SJCRH30 (cell line): ENCODE results near the gene RAPGEFL1. TPM values are rescaled to one million over a fixed set of nuclear protein-coding genes. Genes with fewer than 3 reads are reported as not detected.
"Not testable (repeated sequence)": the region's sequence is repeated elsewhere in the genome, so short reads cannot be mapped to it uniquely, and the experiment has no call there.

ENCODE experiments used
- DNase-seq, 2 experiments: peaks; one replicate each; pipeline ENCODE4 v3.0.0-alpha.2; 2015 to 2020
- H3K27ac ChIP-seq: fragments of 250-450 bp; sonication (Bioruptor Pico); 2 replicates; pipeline ENCODE4 v1.5.1; 2020; ENCODE audit warnings: mild to moderate bottlenecking, moderate library complexity
- H3K27me3 ChIP-seq: fragments of 250-450 bp; sonication (Bioruptor Pico); 2 replicates; pipeline ENCODE4 v1.5.1; 2020; ENCODE audit warnings: mild to moderate bottlenecking, moderate library complexity
- H3K36me3 ChIP-seq: fragments of 250-450 bp; sonication (Bioruptor Pico); 2 replicates; pipeline ENCODE4 v1.5.1; 2020; ENCODE audit warnings: mild to moderate bottlenecking, moderate library complexity
- H3K4me1 ChIP-seq: fragments of 250-450 bp; sonication (Bioruptor Pico); 2 replicates; pipeline ENCODE4 v1.5.1; 2020; ENCODE audit warnings: mild to moderate bottlenecking, moderate library complexity
- H3K4me3 ChIP-seq: fragments of 250-450 bp; sonication (Bioruptor Pico); 2 replicates; pipeline ENCODE4 v1.5.1; 2020; ENCODE audit warnings: mild to moderate bottlenecking, moderate library complexity
- H3K9me3 ChIP-seq: fragments of 250-450 bp; sonication (Bioruptor Pico); replicated peaks from 2 replicates; pipeline ENCODE4 v1.5.1; 2020; ENCODE audit warnings: mild to moderate bottlenecking, moderate library complexity
- total RNA-seq: library from RNA; depleted of rRNA; stranded (reverse); fragments of >200 nt; shearing (Covaris generic); gene quantifications from 2 replicates; pipeline ENCODE4 v1.2.3, GENCODE V29; 2014; rRNA removed

Gene RAPGEFL1, protein sequence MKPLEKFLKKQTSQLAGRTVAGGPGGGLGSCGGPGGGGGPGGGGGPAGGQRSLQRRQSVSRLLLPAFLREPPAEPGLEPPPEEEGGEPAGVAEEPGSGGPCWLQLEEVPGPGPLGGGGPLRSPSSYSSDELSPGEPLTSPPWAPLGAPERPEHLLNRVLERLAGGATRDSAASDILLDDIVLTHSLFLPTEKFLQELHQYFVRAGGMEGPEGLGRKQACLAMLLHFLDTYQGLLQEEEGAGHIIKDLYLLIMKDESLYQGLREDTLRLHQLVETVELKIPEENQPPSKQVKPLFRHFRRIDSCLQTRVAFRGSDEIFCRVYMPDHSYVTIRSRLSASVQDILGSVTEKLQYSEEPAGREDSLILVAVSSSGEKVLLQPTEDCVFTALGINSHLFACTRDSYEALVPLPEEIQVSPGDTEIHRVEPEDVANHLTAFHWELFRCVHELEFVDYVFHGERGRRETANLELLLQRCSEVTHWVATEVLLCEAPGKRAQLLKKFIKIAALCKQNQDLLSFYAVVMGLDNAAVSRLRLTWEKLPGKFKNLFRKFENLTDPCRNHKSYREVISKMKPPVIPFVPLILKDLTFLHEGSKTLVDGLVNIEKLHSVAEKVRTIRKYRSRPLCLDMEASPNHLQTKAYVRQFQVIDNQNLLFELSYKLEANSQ
- total RNA-seq = 1.6 and 2.7 TPM in 2 replicates

DNA sequence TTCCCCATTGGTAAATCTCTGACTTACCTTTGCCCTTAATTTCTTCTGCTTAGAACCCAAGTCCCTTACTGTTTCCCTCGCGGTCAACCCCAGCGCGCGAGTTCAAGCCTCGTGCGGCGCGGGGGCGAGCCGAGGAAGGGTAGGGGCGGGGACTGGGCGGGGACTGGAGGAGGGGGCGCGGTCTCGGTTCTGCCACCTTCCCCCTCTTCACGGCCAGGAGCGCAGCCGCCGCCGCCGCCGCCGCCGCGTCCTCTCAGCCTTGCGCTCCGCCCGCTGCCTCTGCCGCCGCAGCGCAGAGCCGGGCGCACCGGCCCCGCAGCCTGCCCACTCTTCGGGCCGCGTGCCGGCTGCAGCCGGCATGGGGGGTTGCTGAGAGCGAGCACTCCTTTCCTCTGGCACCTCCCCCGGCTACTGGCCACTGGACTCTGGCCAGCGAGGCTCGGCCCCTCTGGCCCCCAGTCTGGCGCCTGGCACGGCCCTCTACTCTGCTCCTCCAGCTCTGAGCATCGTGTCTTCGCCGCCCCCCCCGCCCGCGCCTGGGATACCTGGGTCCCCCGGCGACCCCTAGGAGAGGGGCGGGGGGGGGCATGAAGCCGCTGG lies at the start of gene RAPGEFL1:
RAPGEFL1 (plus strand) TSS at position 196 of the 600 bp plus-strand sequence; CDS start at position 588, 392 bp downstream.
- no peak within 1 kb of the TSS for H3K4me3 ChIP-seq
- H3K27me3 ChIP-seq = no peaks in the 10 kb centered on the region
- H3K9me3 ChIP-seq = no peaks in the 10 kb centered on the region
- no peaks in the 10 kb centered on the region for H3K4me1 ChIP-seq
- no peak for DNase-seq
- peaks cover 22% of the 10 kb centered on the region for H3K36me3 ChIP-seq
- H3K27ac ChIP-seq = no peak within 1 kb of the TSS

DNA sequence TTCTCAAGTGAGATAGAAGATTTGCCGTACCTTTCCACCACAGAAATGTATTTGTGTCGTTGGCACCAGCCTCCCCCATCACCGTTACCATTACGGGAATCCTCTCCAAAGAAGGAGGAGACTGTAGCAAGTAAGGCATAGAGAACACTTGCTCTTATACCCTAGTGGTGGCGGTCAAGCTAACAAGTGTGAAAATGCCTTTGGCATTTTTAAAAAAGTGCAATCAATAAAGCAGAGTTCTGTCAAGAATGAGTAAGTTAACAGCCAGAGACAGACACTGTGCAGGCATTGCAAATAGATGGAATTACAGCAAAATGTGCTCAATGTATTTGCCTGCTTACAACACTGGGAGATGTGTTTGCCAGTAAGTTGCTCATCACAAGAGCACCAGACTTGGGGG lies 47.8 kb upstream of the RAPGEFL1 start:
- no peak for DNase-seq
- Histone ChIP-seq H3K27me3 (no peaks in the 10 kb centered on the region), H3K36me3 (peaks cover 85% of the 10 kb centered on the region), H3K4me3 (no peak overlapping the region), H3K27ac (no peak overlapping the region), H3K9me3 (no peaks in the 10 kb centered on the region), H3K4me1 (no peaks in the 10 kb centered on the region; the same call in 1 of the 2 replicates)

- no peaks in the 10 kb centered on the region for H3K4me1 ChIP-seq
- no peaks in the 10 kb centered on the region for H3K27me3 ChIP-seq
- no peak for DNase-seq
- H3K27ac ChIP-seq = no peak overlapping the region
- no peaks in the 10 kb centered on the region for H3K9me3 ChIP-seq
- peaks cover 90% of the 10 kb centered on the region for H3K36me3 ChIP-seq
- no peak overlapping the region for H3K4me3 ChIP-seq
These were observed 46.8 kb upstream of the RAPGEFL1 start for GRCh38 chr17:40130352-40131042.

GRCh38 chr17:40134184-40134583 lies 43.1 kb upstream of the RAPGEFL1 start:
- no peak overlapping the region for H3K27ac ChIP-seq
- H3K9me3 ChIP-seq = no peaks in the 10 kb centered on the region
- DNase-seq = no peak
- H3K27me3 ChIP-seq = no peaks in the 10 kb centered on the region
- H3K4me3 ChIP-seq = no peak overlapping the region
- peaks cover 79% of the 10 kb centered on the region for H3K36me3 ChIP-seq
- no peaks in the 10 kb centered on the region for H3K4me1 ChIP-seq

GRCh38 chr17:40135817-40136216 lies 41.5 kb upstream of the RAPGEFL1 start:
- no peaks in the 10 kb centered on the region for H3K4me1 ChIP-seq
- peaks cover 63% of the 10 kb centered on the region for H3K36me3 ChIP-seq
- no peaks in the 10 kb centered on the region for H3K9me3 ChIP-seq
- no peak overlapping the region for H3K27ac ChIP-seq
- no peak overlapping the region for H3K4me3 ChIP-seq
- no peaks in the 10 kb centered on the region for H3K27me3 ChIP-seq
- DNase-seq = no peak

GRCh38 chr17:40139566-40140058 lies 37.7 kb upstream of the RAPGEFL1 start:
- Histone ChIP-seq H3K9me3 (no peaks in the 10 kb centered on the region), H3K27me3 (no peaks in the 10 kb centered on the region), H3K27ac (peak overlapping the region; percentile 93; the same call in 1 of the 2 replicates), H3K4me1 (peaks cover 6% of the 10 kb centered on the region), H3K36me3 (peaks cover 46% of the 10 kb centered on the region), H3K4me3 (peak overlapping the region; percentile 98)
- peak in 1 of 2 experiments; percentile 10 for DNase-seq

- H3K4me3 ChIP-seq, H3K27me3 ChIP-seq, H3K27ac ChIP-seq, H3K4me1 ChIP-seq, H3K9me3 ChIP-seq, DNase-seq: not testable (repeated sequence)
- H3K36me3 ChIP-seq = peaks cover 39% of the 10 kb centered on the region
These were observed 34.1 kb upstream of the RAPGEFL1 start for GRCh38 chr17:40143166-40143565.

DNA sequence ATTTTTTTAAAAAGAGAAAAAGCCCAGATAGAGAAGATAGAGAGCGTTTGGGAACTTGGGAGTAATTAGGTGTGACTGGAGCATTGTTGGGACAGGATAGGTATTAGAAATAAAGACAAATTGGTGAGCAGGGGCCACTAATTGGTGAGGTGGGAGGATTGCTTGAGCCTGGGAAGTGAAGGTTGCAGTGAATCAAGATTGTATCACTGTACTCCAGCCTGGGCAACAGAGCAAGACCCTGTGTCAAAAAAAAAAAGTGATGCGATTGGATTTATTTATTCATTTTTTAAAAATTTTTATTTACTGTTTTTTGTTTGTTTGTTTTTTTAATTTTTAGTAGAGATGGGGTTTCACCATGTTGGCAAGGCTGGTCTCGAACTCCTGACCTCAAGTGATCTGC lies 31.8 kb upstream of the RAPGEFL1 start:
- Histone ChIP-seq H3K9me3 (no peaks in the 10 kb centered on the region), H3K36me3 (peaks cover 58% of the 10 kb centered on the region), H3K27me3 (no peaks in the 10 kb centered on the region), H3K4me1 (peaks cover 6% of the 10 kb centered on the region), H3K4me3 (no peak overlapping the region), H3K27ac (no peak overlapping the region)
- DNase-seq = no peak

- Histone ChIP-seq H3K9me3 (no peaks in the 10 kb centered on the region), H3K27ac (no peak overlapping the region), H3K27me3 (no peaks in the 10 kb centered on the region), H3K4me1 (no peaks in the 10 kb centered on the region), H3K4me3 (no peak overlapping the region), H3K36me3 (peaks cover 56% of the 10 kb centered on the region)
- no peak for DNase-seq
These were observed 28.7 kb upstream of the RAPGEFL1 start for GRCh38 chr17:40148527-40148926.

- no peak overlapping the region for H3K27ac ChIP-seq
- no peaks in the 10 kb centered on the region for H3K9me3 ChIP-seq
- H3K4me1 ChIP-seq = no peaks in the 10 kb centered on the region
- peaks cover 55% of the 10 kb centered on the region for H3K36me3 ChIP-seq
- H3K4me3 ChIP-seq = no peak overlapping the region
- H3K27me3 ChIP-seq = no peaks in the 10 kb centered on the region
- no peak for DNase-seq
These were observed 27.0 kb upstream of the RAPGEFL1 start for GRCh38 chr17:40150276-40150675.

- H3K9me3 ChIP-seq = no peaks in the 10 kb centered on the region
- H3K4me1 ChIP-seq = no peaks in the 10 kb centered on the region
- no peak for DNase-seq
- H3K27ac ChIP-seq = no peak overlapping the region
- no peaks in the 10 kb centered on the region for H3K27me3 ChIP-seq
- H3K36me3 ChIP-seq = peaks cover 56% of the 10 kb centered on the region
- H3K4me3 ChIP-seq = no peak overlapping the region
These were observed 25.8 kb upstream of the RAPGEFL1 start for GRCh38 chr17:40151414-40151963.

DNA sequence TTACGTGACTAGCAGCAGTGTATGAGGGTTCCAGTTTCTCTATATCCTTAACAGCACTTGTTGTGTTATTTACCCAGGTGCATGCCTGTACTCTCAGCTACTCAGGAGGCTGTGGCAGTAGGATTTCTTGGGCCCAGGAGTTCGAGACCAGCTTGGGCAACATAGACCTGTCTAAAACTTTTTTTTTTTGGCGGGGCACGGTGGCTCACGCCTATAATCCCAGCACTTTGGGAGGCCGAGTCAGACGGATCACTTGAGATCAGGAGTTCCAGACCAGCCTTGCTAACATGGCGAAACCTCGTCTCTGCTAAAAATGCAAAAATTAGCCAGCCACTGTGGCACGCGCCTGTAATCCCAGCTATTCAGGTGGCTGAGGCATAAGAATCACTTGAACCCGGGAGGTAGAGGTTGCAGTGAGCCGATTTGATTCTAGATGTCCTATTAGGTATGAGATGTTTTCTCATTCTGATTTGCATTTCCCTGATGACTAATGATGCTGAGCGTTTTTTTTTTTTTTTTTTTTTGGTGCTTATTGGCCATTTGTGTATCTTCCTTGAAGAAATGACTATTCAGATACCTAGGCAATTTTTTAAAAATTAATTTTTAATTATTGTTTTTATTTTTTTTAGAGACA lies 23.6 kb upstream of the RAPGEFL1 start:
- H3K9me3 ChIP-seq = no peaks in the 10 kb centered on the region
- H3K36me3 ChIP-seq = peaks cover 49% of the 10 kb centered on the region
- H3K27me3 ChIP-seq = no peaks in the 10 kb centered on the region
- H3K27ac ChIP-seq = no peak overlapping the region
- DNase-seq = no peak
- no peaks in the 10 kb centered on the region for H3K4me1 ChIP-seq
- H3K4me3 ChIP-seq = no peak overlapping the region

GRCh38 chr17:40157973-40158372 lies 19.3 kb upstream of the RAPGEFL1 start:
- Histone ChIP-seq H3K9me3 (no peaks in the 10 kb centered on the region), H3K36me3 (peaks cover 49% of the 10 kb centered on the region), H3K4me3 (no peak overlapping the region), H3K27ac (no peak overlapping the region), H3K27me3 (no peaks in the 10 kb centered on the region), H3K4me1 (no peaks in the 10 kb centered on the region)
- no peak for DNase-seq

- Histone ChIP-seq H3K27ac (no peak overlapping the region), H3K27me3 (no peaks in the 10 kb centered on the region), H3K4me1 (no peaks in the 10 kb centered on the region), H3K9me3 (no peaks in the 10 kb centered on the region), H3K4me3 (no peak overlapping the region), H3K36me3 (peaks cover 49% of the 10 kb centered on the region)
- DNase-seq = no peak
These were observed 18.7 kb upstream of the RAPGEFL1 start for GRCh38 chr17:40158438-40159013.
